Mesendoderm (in vitro differentiated cells): ENCODE measurements around the gene CACNA1C.

Source experiments
- DNase-seq: peaks from one replicate; pipeline ENCODE4 v3.0.0; 2013
- H2AK5ac ChIP-seq: 2 replicates; pipeline ENCODE4 v1.6.1; 2013; ENCODE audit warnings: low read length, inconsistent platforms
- H2BK120ac ChIP-seq: 2 replicates; pipeline ENCODE4 v1.6.1; 2013; ENCODE audit warnings: low read depth, mild to moderate bottlenecking, low read length, moderate library complexity, mixed read lengths
- H2BK15ac ChIP-seq: replicated peaks from 2 replicates; pipeline ENCODE4 v1.6.1; 2013; ENCODE audit warnings: low read depth, mild to moderate bottlenecking, moderate library complexity
- H2BK5ac ChIP-seq: 2 replicates; pipeline ENCODE4 v1.6.1; 2013; ENCODE audit warnings: low read length, inconsistent platforms
- H3K18ac ChIP-seq: 2 replicates; pipeline ENCODE4 v1.6.1; 2013; ENCODE audit warnings: mild to moderate bottlenecking, low read length, mixed read lengths
- H3K23ac ChIP-seq: one replicate; pipeline ENCODE4 v1.6.1; 2013; ENCODE audit warnings: low read length
- H3K27ac ChIP-seq: 2 replicates; pipeline ENCODE4 v1.5.1; 2013; ENCODE audit warnings: low read depth, mild to moderate bottlenecking, inconsistent platforms, low read length, moderate library complexity
- H3K27me3 ChIP-seq: 2 replicates; pipeline ENCODE4 v1.6.1; 2013; ENCODE audit warnings: low read length, control low read depth, mild to moderate bottlenecking, inconsistent platforms; ENCODE audit not compliant: insufficient read depth, poor library complexity
- H3K36me3 ChIP-seq: 2 replicates; pipeline ENCODE4 v1.6.1; 2013; ENCODE audit warnings: low read length, inconsistent platforms; ENCODE audit not compliant: control insufficient read depth, insufficient read depth
- H3K4ac ChIP-seq: one replicate; pipeline ENCODE4 v1.6.1; 2013; ENCODE audit warnings: low read depth, mild to moderate bottlenecking, low read length, moderate library complexity
- H3K4me1 ChIP-seq: 2 replicates; pipeline ENCODE4 v1.6.1; 2013; ENCODE audit warnings: low read depth, low read length, inconsistent platforms; ENCODE audit not compliant: control insufficient read depth
- H3K4me2 ChIP-seq: 2 replicates; pipeline ENCODE4 v1.6.1; 2013; ENCODE audit warnings: low read length
- H3K4me3 ChIP-seq: 2 replicates; pipeline ENCODE4 v1.5.1; 2013; ENCODE audit warnings: mild to moderate bottlenecking, low read length
- H3K56ac ChIP-seq: one replicate; pipeline ENCODE4 v1.6.1; 2013; ENCODE audit warnings: low read length
- H3K79me1 ChIP-seq: 2 replicates; pipeline ENCODE4 v1.6.1; 2013; ENCODE audit warnings: low read length, inconsistent platforms
- H3K79me2 ChIP-seq: 2 replicates; pipeline ENCODE4 v1.6.1; 2013; ENCODE audit warnings: mild to moderate bottlenecking, low read length; ENCODE audit not compliant: control insufficient read depth, insufficient read depth
- H3K9ac ChIP-seq: 2 replicates; pipeline ENCODE4 v1.6.1; 2013; ENCODE audit warnings: low read length, inconsistent platforms
- H4K5ac ChIP-seq: one replicate; pipeline ENCODE4 v1.6.1; 2013; ENCODE audit warnings: low read length
- H4K8ac ChIP-seq: one replicate; pipeline ENCODE4 v1.6.1; 2013; ENCODE audit warnings: low read depth, mild to moderate bottlenecking, control low read depth, low read length, moderate library complexity
- WGBS: extraction: QIAGEN DNeasy Blood & Tissue Kit; methylation state at CpG from one replicate; pipeline ENCODE4 v1.1.7; 2013; ENCODE audit warnings: low lambda C conversion rate, missing lambda C conversion rate; ENCODE audit not compliant: insufficient coverage; ENCODE audit errors: extremely low coverage; 5-methylcytosine and 5-hydroxymethylcytosine counted together

The CACNA1C gene

GRCh38 chr12:2461046-2461445, 408.3 kb downstream of the CACNA1C start:
- no peaks in the 10 kb centered on the region for H3K79me2 ChIP-seq
- no peak overlapping the region for H3K4ac ChIP-seq
- H3K9ac ChIP-seq, result no peak overlapping the region
- no peak overlapping the region for H4K8ac ChIP-seq
- no peak overlapping the region for H3K18ac ChIP-seq
- no peaks in the 10 kb centered on the region for H3K27me3 ChIP-seq
- H2BK5ac ChIP-seq, result no peak overlapping the region
- no peak for DNase-seq
- H2BK120ac ChIP-seq, result no peak overlapping the region
- H3K27ac ChIP-seq, result no peak overlapping the region
- no peak overlapping the region for H3K4me3 ChIP-seq
- H3K56ac ChIP-seq, result no peak overlapping the region
- no peaks in the 10 kb centered on the region for H3K79me1 ChIP-seq
- H3K36me3 ChIP-seq, result no peaks in the 10 kb centered on the region
- H4K5ac ChIP-seq, result no peak overlapping the region
- H3K4me2 ChIP-seq, result no peak overlapping the region
- no peaks in the 10 kb centered on the region for H3K4me1 ChIP-seq
- WGBS, result no CpG with 5 or more reads among the region's 4 CpGs
- H3K23ac ChIP-seq, result no peak overlapping the region
- no peak overlapping the region for H2BK15ac ChIP-seq
- no peak overlapping the region for H2AK5ac ChIP-seq

DNA sequence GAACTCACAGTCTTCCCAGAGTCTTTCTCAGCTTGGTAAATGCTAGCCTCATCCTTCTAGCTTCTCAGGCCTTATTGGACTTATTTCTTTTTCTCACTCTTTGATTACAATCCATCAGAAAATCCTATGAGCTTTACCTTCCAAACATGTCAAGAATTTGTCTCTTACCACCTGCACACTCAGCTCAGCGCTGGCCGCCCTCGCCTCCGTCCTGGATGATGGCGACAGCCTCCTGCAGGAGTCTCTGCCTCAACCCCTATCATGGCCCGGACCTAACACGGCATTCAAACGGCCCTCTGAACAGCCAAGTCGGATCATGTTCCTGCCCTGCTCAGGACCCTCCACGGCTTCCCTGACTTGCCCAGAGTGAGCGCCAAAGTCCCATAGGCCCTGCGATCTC, 408.9 kb downstream of the CACNA1C start:
- no peaks in the 10 kb centered on the region for H3K27me3 ChIP-seq
- no peaks in the 10 kb centered on the region for H3K36me3 ChIP-seq
- WGBS, result no CpG with 5 or more reads among the region's 12 CpGs

DNA sequence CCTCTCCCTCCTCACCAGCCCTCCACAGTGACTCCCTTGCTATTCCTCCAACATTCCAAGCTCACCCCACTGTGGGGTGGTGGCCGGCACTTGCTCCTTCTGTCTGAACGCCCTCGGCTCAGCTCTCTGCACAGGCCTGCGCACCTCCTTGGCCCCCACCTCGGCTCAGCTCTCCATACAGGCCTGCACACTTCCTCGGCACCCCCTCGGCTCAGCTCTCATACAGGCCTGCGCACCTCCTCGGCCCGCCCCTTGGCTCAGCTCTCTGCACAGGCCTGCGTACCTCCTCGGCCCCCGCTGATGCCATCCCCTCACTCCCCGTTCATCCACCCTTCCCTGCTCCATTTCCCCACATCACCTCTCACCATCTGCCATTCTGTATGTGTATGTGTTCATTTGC, 409.3 kb downstream of the CACNA1C start:
- no peak overlapping the region for H3K23ac ChIP-seq

More for the DNA sequence above, 408.9 kb downstream of the CACNA1C start:
- no peak overlapping the region for H4K8ac ChIP-seq
- H2AK5ac ChIP-seq, result no peak overlapping the region
- H3K4me1 ChIP-seq, result no peaks in the 10 kb centered on the region
- H3K18ac ChIP-seq, result no peak overlapping the region
- no peak overlapping the region for H2BK120ac ChIP-seq
- no peak overlapping the region for H4K5ac ChIP-seq
- no peak overlapping the region for H3K23ac ChIP-seq
- H2BK15ac ChIP-seq, result no peak overlapping the region
- H3K4me2 ChIP-seq, result no peak overlapping the region
- H3K79me1 ChIP-seq, result no peaks in the 10 kb centered on the region
- no peak overlapping the region for H3K9ac ChIP-seq
- H3K56ac ChIP-seq, result no peak overlapping the region
- no peak overlapping the region for H2BK5ac ChIP-seq
- H3K4ac ChIP-seq, result no peak overlapping the region
- H3K27ac ChIP-seq, result no peak overlapping the region
- no peak for DNase-seq
- H3K79me2 ChIP-seq, result no peaks in the 10 kb centered on the region
- no peak overlapping the region for H3K4me3 ChIP-seq

GRCh38 chr12:2463719-2464118, 410.9 kb downstream of the CACNA1C start:
- Histone ChIP-seq H3K9ac (no peak overlapping the region), H2BK15ac (no peak overlapping the region), H3K79me2 (no peaks in the 10 kb centered on the region), H4K5ac (no peak overlapping the region), H2BK120ac (no peak overlapping the region), H2AK5ac (no peak overlapping the region), H4K8ac (no peak overlapping the region), H3K56ac (no peak overlapping the region), H3K4me3 (no peak overlapping the region), H3K79me1 (no peaks in the 10 kb centered on the region), H3K23ac (no peak overlapping the region), H2BK5ac (no peak overlapping the region), H3K4me2 (no peak overlapping the region), H3K36me3 (no peaks in the 10 kb centered on the region), H3K4me1 (no peaks in the 10 kb centered on the region), H3K4ac (no peak overlapping the region), H3K27me3 (no peaks in the 10 kb centered on the region), H3K27ac (no peak overlapping the region), H3K18ac (no peak overlapping the region)
- WGBS, result no CpG with 5 or more reads among the region's 5 CpGs
- peak; percentile 44 for DNase-seq

More for the DNA sequence above, 409.3 kb downstream of the CACNA1C start:
- Histone ChIP-seq H3K4me3 (no peak overlapping the region), H3K79me2 (no peaks in the 10 kb centered on the region), H2BK5ac (no peak overlapping the region), H3K18ac (no peak overlapping the region), H3K79me1 (no peaks in the 10 kb centered on the region), H3K56ac (no peak overlapping the region), H3K27ac (no peak overlapping the region), H3K27me3 (no peaks in the 10 kb centered on the region), H2BK15ac (no peak overlapping the region), H3K4ac (no peak overlapping the region), H3K4me2 (no peak overlapping the region), H2AK5ac (no peak overlapping the region), H3K9ac (no peak overlapping the region), H4K5ac (no peak overlapping the region), H3K4me1 (no peaks in the 10 kb centered on the region), H2BK120ac (no peak overlapping the region), H3K36me3 (no peaks in the 10 kb centered on the region), H4K8ac (no peak overlapping the region)
- DNase-seq, result no peak
- no CpG with 5 or more reads among the region's 14 CpGs for WGBS

GRCh38 chr12:2465681-2466080, 412.9 kb downstream of the CACNA1C start:
- H3K9ac ChIP-seq, result no peak overlapping the region
- H2BK120ac ChIP-seq, result no peak overlapping the region
- no peak overlapping the region for H3K4ac ChIP-seq
- no peaks in the 10 kb centered on the region for H3K36me3 ChIP-seq
- no peaks in the 10 kb centered on the region for H3K79me1 ChIP-seq
- no peak overlapping the region for H3K23ac ChIP-seq
- H3K4me2 ChIP-seq, result no peak overlapping the region
- no peak overlapping the region for H4K5ac ChIP-seq
- no peak overlapping the region for H2BK5ac ChIP-seq
- H3K79me2 ChIP-seq, result no peaks in the 10 kb centered on the region
- no CpG with 5 or more reads among the region's 10 CpGs for WGBS
- no peak overlapping the region for H4K8ac ChIP-seq
- no peak overlapping the region for H3K4me3 ChIP-seq
- H2AK5ac ChIP-seq, result no peak overlapping the region
- DNase-seq, result no peak
- H3K4me1 ChIP-seq, result no peaks in the 10 kb centered on the region
- H3K27ac ChIP-seq, result no peak overlapping the region
- no peak overlapping the region for H2BK15ac ChIP-seq
- H3K18ac ChIP-seq, result no peak overlapping the region
- H3K56ac ChIP-seq, result no peak overlapping the region
- H3K27me3 ChIP-seq, result no peaks in the 10 kb centered on the region

- Histone ChIP-seq H2BK15ac (no peak overlapping the region), H3K4ac (no peak overlapping the region), H2AK5ac (no peak overlapping the region), H3K23ac (no peak overlapping the region), H3K18ac (no peak overlapping the region), H3K9ac (no peak overlapping the region), H4K8ac (no peak overlapping the region), H4K5ac (no peak overlapping the region), H3K4me2 (no peak overlapping the region), H3K79me2 (no peaks in the 10 kb centered on the region), H3K36me3 (no peaks in the 10 kb centered on the region), H3K79me1 (no peaks in the 10 kb centered on the region), H2BK120ac (no peak overlapping the region), H3K4me3 (no peak overlapping the region), H3K27me3 (no peaks in the 10 kb centered on the region), H3K56ac (no peak overlapping the region), H2BK5ac (no peak overlapping the region), H3K27ac (no peak overlapping the region), H3K4me1 (no peaks in the 10 kb centered on the region)
- WGBS, result no CpG with 5 or more reads among the region's 3 CpGs
- DNase-seq, result no peak
Measured at GRCh38 chr12:2466211-2466610, 413.4 kb downstream of the CACNA1C start.
